H1 (cell line): ENCODE measurements around the gene IGFL3. TPM values are rescaled to one million over a fixed set of nuclear protein-coding genes. Genes with fewer than 3 reads are reported as not detected.

ENCODE experiments used
- CTCF ChIP-seq, 3 experiments: IDR thresholded peaks; 1 replicate in 2 of 3; 2 replicates in 1 of 3; pipeline versions ENCODE4 v1.5.1 to v1.6.1; 2011; ENCODE audit warnings: low read length in 3 of 3, mild to moderate bottlenecking in 3 of 3, inconsistent platforms in 2 of 3, low read depth in 1 of 3, moderate library complexity in 1 of 3; ENCODE audit not compliant: insufficient read depth in 1 of 3; ENCODE audit errors: control extremely low read depth in 1 of 3
- EP300 ChIP-seq, 2 experiments: IDR thresholded peaks; 1 replicate in 1 of 2; 2 replicates in 1 of 2; pipeline ENCODE4 v1.6.1; 2011 to 2012; ENCODE audit warnings: low read depth in 2 of 2, low read length in 2 of 2, mild to moderate bottlenecking in 2 of 2, borderline replicate concordance in 1 of 2, inconsistent platforms in 1 of 2, moderate library complexity in 1 of 2
- HDAC2 ChIP-seq, 2 experiments: fragments of 300-600 bp in 1 of 2; sonication (generic) in 1 of 2; IDR thresholded peaks; 2 replicates each; pipeline ENCODE4 v1.6.1; 2011 to 2012; ENCODE audit warnings: low read depth in 2 of 2, low read length in 2 of 2, mild to moderate bottlenecking in 2 of 2, moderate library complexity in 2 of 2, borderline replicate concordance in 1 of 2, inconsistent platforms in 1 of 2
- JUND ChIP-seq: IDR thresholded peaks from 2 replicates; pipeline ENCODE4 v1.6.1; 2011; ENCODE audit warnings: mild to moderate bottlenecking, improper control_type of control experiment, low read length
- MAFK ChIP-seq: IDR thresholded peaks from 2 replicates; pipeline ENCODE4 v1.6.1; 2012; ENCODE audit warnings: low read depth, mild to moderate bottlenecking, improper control_type of control experiment, low read length
- NANOG ChIP-seq: IDR thresholded peaks from 2 replicates; pipeline ENCODE4 v1.6.1; 2011; ENCODE audit warnings: low read length, low read depth, mild to moderate bottlenecking, inconsistent platforms; ENCODE audit not compliant: insufficient read depth, poor library complexity, severe bottlenecking
- polyA plus RNA-seq, 7 experiments: library from polyadenylated mRNA; depleted of rRNA in 3 of 7; stranded (reverse) in 5 of 7; unstranded in 2 of 7; fragments of >200 nt in 5 of 7; fragments of 200-250 nt in 2 of 7; gene quantifications; 1 replicate in 5 of 7; 2 replicates in 1 of 7; 4 replicates in 1 of 7; pipeline versions ENCODE4 v1.2.1 to v1.2.3, GENCODE V29; 2011 to 2013; ENCODE audit warnings: missing spikeins in 2 of 7, mixed read lengths in 2 of 7
- total RNA-seq: library from RNA; stranded (reverse); fragmentation: NEBNext Ultra II Directional; extraction: Animal tissue kit (Norgen Biotek cat#: 25700); gene quantifications from 2 replicates; pipeline ENCODE4 v1.2.1, GENCODE V29; 2021
- TF ChIP-seq, protein P1 (sequence below): IDR thresholded peaks from 2 replicates; pipeline ENCODE4 v1.6.1; 2012; ENCODE audit warnings: inconsistent platforms

Gene IGFL3
- total and polyA plus RNA-seq, 2 of the 8 experiments (the other 6 are each of a cell fraction or from before 2014, with no cell fraction given) = 0.12 TPM; not detected in 1

DNA sequence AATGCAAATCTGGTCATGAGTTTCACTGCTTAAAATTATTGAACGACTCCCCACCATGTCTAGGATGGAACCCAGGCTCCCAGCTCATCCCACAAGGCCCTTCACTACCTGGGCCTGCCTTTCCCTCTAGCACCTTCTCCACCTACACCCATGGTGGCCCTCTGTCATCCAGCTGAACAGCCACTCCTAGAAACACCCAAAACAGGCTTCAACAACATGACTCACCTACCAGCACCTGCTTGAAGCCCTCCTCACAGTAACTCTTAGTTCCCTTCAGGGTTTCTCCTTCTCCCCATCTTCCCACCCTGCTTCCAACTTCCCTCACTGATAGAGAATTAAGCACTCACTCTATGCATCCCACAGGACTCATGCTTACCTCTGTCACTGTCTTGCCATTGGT is 16.9 kb upstream of the IGFL3 start (continued):
- TF ChIP-seq CTCF (IDR thresholded peaks at IDR 0.05; ENCODE audit: control extremely low read depth in 1 of 3, insufficient read depth in 1 of 3, low read depth in 1 of 3, low read length in 3 of 3) (no peak), MAFK (no peak), EP300 (IDR thresholded peaks at IDR 0.05; ENCODE audit: borderline replicate concordance in 1 of 2, low read depth in 2 of 2, low read length in 2 of 2) (no peak), JUND (no peak), HDAC2 (IDR thresholded peaks at IDR 0.05; ENCODE audit: borderline replicate concordance in 1 of 2, low read depth in 2 of 2, low read length in 2 of 2) (no peak), NANOG (no peak)
- TF ChIP-seq, protein P1, sequence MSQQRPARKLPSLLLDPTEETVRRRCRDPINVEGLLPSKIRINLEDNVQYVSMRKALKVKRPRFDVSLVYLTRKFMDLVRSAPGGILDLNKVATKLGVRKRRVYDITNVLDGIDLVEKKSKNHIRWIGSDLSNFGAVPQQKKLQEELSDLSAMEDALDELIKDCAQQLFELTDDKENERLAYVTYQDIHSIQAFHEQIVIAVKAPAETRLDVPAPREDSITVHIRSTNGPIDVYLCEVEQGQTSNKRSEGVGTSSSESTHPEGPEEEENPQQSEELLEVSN = no peak
